Neural crest cell (in vitro differentiated cells): ENCODE data around the gene PLD5. TPM values are rescaled to one million over a fixed set of nuclear protein-coding genes. Genes with fewer than 3 reads are reported as not detected.

Source experiments
- DNase-seq: peaks from one replicate; pipeline ENCODE4 v3.0.0; 2021; ENCODE audit warnings: low read depth, mixed read lengths, low spot score
- H3K27ac Mint-ChIP-seq: one replicate; pipeline ENCODE4 v1.8.0; 2021; ENCODE audit warnings: mild to moderate bottlenecking, mixed read lengths; ENCODE audit not compliant: unreplicated experiment
- H3K27me3 Mint-ChIP-seq: 2 replicates; pipeline ENCODE4 v1.8.0; 2021; ENCODE audit warnings: low read depth, mild to moderate bottlenecking, mixed read lengths
- H3K36me3 Mint-ChIP-seq: 2 replicates; pipeline ENCODE4 v1.8.0; 2021; ENCODE audit warnings: low read depth, mild to moderate bottlenecking, mixed read lengths
- H3K4me1 Mint-ChIP-seq: 2 replicates; pipeline ENCODE4 v1.8.0; 2021; ENCODE audit warnings: mixed read lengths
- H3K4me3 Mint-ChIP-seq: one replicate; pipeline ENCODE4 v1.8.0; 2021; ENCODE audit warnings: mild to moderate bottlenecking, mixed read lengths
- H3K9me3 Mint-ChIP-seq: 2 replicates; pipeline ENCODE4 v1.8.0; 2021; ENCODE audit warnings: mixed read lengths
- CTCF ChIP-seq: fragments of 200-600 bp; sonication (generic); conservative IDR thresholded peaks from 2 replicates; pipeline ENCODE4 v1.5.0; 2021; ENCODE audit warnings: antibody characterized with exemption, mild to moderate bottlenecking
- total RNA-seq: library from RNA; stranded (reverse); gene quantifications from 2 replicates; pipeline ENCODE4 v1.2.1, GENCODE V29; 2021

Gene PLD5
- total RNA-seq, 1 donor from 2014 or later = 1.1 TPM

- peaks cover 13% of the 10 kb centered on the region for H3K4me1 Mint-ChIP-seq
- H3K27ac Mint-ChIP-seq = no peak overlapping the region
- H3K4me3 Mint-ChIP-seq = no peak overlapping the region
- no peak for DNase-seq
- TF ChIP-seq CTCF = no peak
- no peaks in the 10 kb centered on the region for H3K36me3 Mint-ChIP-seq
- no peaks in the 10 kb centered on the region for H3K9me3 Mint-ChIP-seq
- H3K27me3 Mint-ChIP-seq = peaks cover 2% of the 10 kb centered on the region
Observed at GRCh38 chr1:242452573-242452972, 71.9 kb downstream of the PLD5 start.

DNA sequence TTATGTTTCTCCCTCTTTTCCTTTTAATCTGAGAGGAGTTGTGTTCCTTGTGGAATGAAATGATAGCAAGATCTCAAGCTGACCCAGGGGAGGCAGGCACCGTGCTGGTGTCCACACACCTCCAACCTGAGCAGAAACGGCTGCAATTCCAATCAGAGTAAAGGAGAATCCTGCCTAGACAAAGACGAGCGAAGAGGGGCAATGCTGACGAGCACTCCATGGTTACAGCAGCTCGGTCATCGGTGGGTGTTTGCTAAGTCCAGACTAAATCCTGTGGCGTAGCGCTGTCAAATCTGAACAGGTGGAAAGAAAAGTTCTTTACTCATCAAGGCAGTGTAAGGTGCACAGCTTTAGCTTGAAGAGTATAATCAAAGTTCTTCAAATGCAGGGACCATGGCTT is 74.8 kb downstream of the PLD5 start:
- Mint-ChIP-seq H3K27ac (no peak overlapping the region), H3K4me1 (peaks cover 13% of the 10 kb centered on the region), H3K9me3 (peaks cover 2% of the 10 kb centered on the region), H3K4me3 (no peak overlapping the region), H3K36me3 (no peaks in the 10 kb centered on the region), H3K27me3 (no peaks in the 10 kb centered on the region)
- TF ChIP-seq CTCF = no peak
- DNase-seq = no peak

- Mint-ChIP-seq H3K9me3 (peaks cover 2% of the 10 kb centered on the region), H3K4me3 (no peak overlapping the region)
- no peak for TF ChIP-seq CTCF
Observed at GRCh38 chr1:242448910-242449645, 75.4 kb downstream of the PLD5 start.

GRCh38 chr1:242447689-242448088 is 76.8 kb downstream of the PLD5 start:
- no peaks in the 10 kb centered on the region for H3K36me3 Mint-ChIP-seq
- peaks cover 2% of the 10 kb centered on the region for H3K9me3 Mint-ChIP-seq
- no peak overlapping the region for H3K27ac Mint-ChIP-seq
- H3K27me3 Mint-ChIP-seq = no peaks in the 10 kb centered on the region
- DNase-seq = no peak
- no peak overlapping the region for H3K4me3 Mint-ChIP-seq
- TF ChIP-seq CTCF = no peak
- H3K4me1 Mint-ChIP-seq = peaks cover 13% of the 10 kb centered on the region

More at GRCh38 chr1:242448910-242449645, 75.4 kb downstream of the PLD5 start:
- Mint-ChIP-seq H3K4me1 (peaks cover 13% of the 10 kb centered on the region), H3K27me3 (no peaks in the 10 kb centered on the region), H3K27ac (peak overlapping the region; percentile 87), H3K36me3 (no peaks in the 10 kb centered on the region)
- no peak for DNase-seq

- Mint-ChIP-seq H3K4me3 (no peak overlapping the region), H3K36me3 (no peaks in the 10 kb centered on the region), H3K27ac (no peak overlapping the region), H3K27me3 (no peaks in the 10 kb centered on the region), H3K4me1 (no peaks in the 10 kb centered on the region), H3K9me3 (peaks cover 2% of the 10 kb centered on the region)
- no peak for DNase-seq
- TF ChIP-seq CTCF = no peak
Observed at GRCh38 chr1:242440757-242441156, 83.7 kb downstream of the PLD5 start.
